Measurements from ENCODE around the gene PATL2.

Gene PATL2

GRCh38 chr15:44716983-44717602, 6.0 kb upstream of the PATL2 start (continued):
- TF ChIP-seq CREB5 (CRISPR knock-in tag; IDR thresholded peaks at IDR 0.05; ENCODE audit: low read depth), result no peak
- TF ChIP-seq ZNF565 (CRISPR knock-in tag; conservative IDR thresholded peaks at IDR 0.05; ENCODE audit: low read depth), result no peak
- TF ChIP-seq ARNTL (CRISPR knock-in tag; IDR thresholded peaks at IDR 0.05; ENCODE audit: borderline replicate concordance, low read depth), result no peak
- no peak for TF ChIP-seq POU6F1 (CRISPR knock-in tag; IDR thresholded peaks at IDR 0.05; ENCODE audit: borderline replicate concordance, low read depth)
- TF ChIP-seq GLIS3 (CRISPR knock-in tag; IDR thresholded peaks at IDR 0.05), result no peak
- TF ChIP-seq ZC3H10 (CRISPR knock-in tag; IDR thresholded peaks at IDR 0.05), result no peak
- TF ChIP-seq OSR1 (CRISPR knock-in tag; IDR thresholded peaks at IDR 0.05), result no peak
- TF ChIP-seq ZNF8 (CRISPR knock-in tag; IDR thresholded peaks at IDR 0.05), result no peak
- TF ChIP-seq ISL1 (CRISPR knock-in tag; IDR thresholded peaks at IDR 0.05), result no peak

- TF ChIP-seq ZNF8 (CRISPR knock-in tag; IDR thresholded peaks at IDR 0.05) (no peak), SNAI2 (CRISPR knock-in tag; IDR thresholded peaks at IDR 0.05) (no peak), ZNF70 (CRISPR knock-in tag; IDR thresholded peaks at IDR 0.05) (no peak), ZNF565 (CRISPR knock-in tag; conservative IDR thresholded peaks at IDR 0.05; ENCODE audit: low read depth) (no peak), CSRNP3 (CRISPR knock-in tag; IDR thresholded peaks at IDR 0.05) (no peak), CREB5 (CRISPR knock-in tag; IDR thresholded peaks at IDR 0.05; ENCODE audit: low read depth) (no peak), TSHZ2 (CRISPR knock-in tag; IDR thresholded peaks at IDR 0.05) (no peak), RARB (CRISPR knock-in tag; IDR thresholded peaks at IDR 0.05) (no peak), CSDC2 (CRISPR knock-in tag; IDR thresholded peaks at IDR 0.05) (no peak), ARNTL (CRISPR knock-in tag; IDR thresholded peaks at IDR 0.05; ENCODE audit: borderline replicate concordance, low read depth) (no peak), POU6F1 (CRISPR knock-in tag; IDR thresholded peaks at IDR 0.05; ENCODE audit: borderline replicate concordance, low read depth) (no peak), ESRRG (CRISPR knock-in tag; IDR thresholded peaks at IDR 0.05) (no peak), OSR1 (CRISPR knock-in tag; IDR thresholded peaks at IDR 0.05) (no peak), PPARA (CRISPR knock-in tag; IDR thresholded peaks at IDR 0.05; ENCODE audit: borderline replicate concordance) (no peak), ZFP30 (CRISPR knock-in tag; IDR thresholded peaks at IDR 0.05) (no peak)
- ATAC-seq, result no peak
Measured at GRCh38 chr15:44715797-44716334, 4.7 kb upstream of the PATL2 start.

All from SK-N-SH treated with all-trans-retinoic acid at 6 μM for 48 hours (cell line).